SK-MEL-5 (cell line): ENCODE measurements around the gene CHN1. TPM values are rescaled to one million over a fixed set of nuclear protein-coding genes. Genes with fewer than 3 reads are reported as not detected.

ENCODE experiments used
- DNase-seq: peaks from one replicate; pipeline ENCODE4 v3.0.0-alpha.2; 2016; ENCODE audit warnings: low read depth, low spot score
- in situ Hi-C: cut with HindIII; loops from 2 replicates; pipeline ENCODE4 v1.10.0; 2016; ENCODE audit warnings: low sequenced_read_pairs, high pct_unique_total_duplicates, low pct_unique_long_range_greater_than_20kb
- total RNA-seq: library from RNA; depleted of rRNA; stranded (reverse); fragments of >200 nt; shearing (Covaris generic); gene quantifications from 2 replicates; pipeline ENCODE4 v1.2.3, GENCODE V29; 2014

CHN1 gene
- total RNA-seq, 1 experiment from 2014 or later = 5.7 TPM

GRCh38 chr2:174994381-174994780 is 10.8 kb downstream of the CHN1 start:
- in situ Hi-C loops = no loop called here
- no peak for DNase-seq

- no peak for DNase-seq
- in situ Hi-C loops = no loop called here
Measured at GRCh38 chr2:174992886-174993285, 12.3 kb downstream of the CHN1 start.

- in situ Hi-C loops = no loop called here
- DNase-seq = peak; percentile 43
Measured at GRCh38 chr2:174985614-174986013, 19.6 kb downstream of the CHN1 start.

- no peak for DNase-seq
- in situ Hi-C loops = no loop called here
Measured at GRCh38 chr2:174984561-174984960, 20.6 kb downstream of the CHN1 start.

GRCh38 chr2:174981331-174981730 is 23.9 kb downstream of the CHN1 start:
- DNase-seq = no peak
- in situ Hi-C loops = no loop called here

GRCh38 chr2:174979996-174980395 is 25.2 kb downstream of the CHN1 start:
- DNase-seq = no peak
- in situ Hi-C loops = no loop called here

GRCh38 chr2:174977364-174977763 is 27.8 kb downstream of the CHN1 start:
- in situ Hi-C loops = no loop called here
- DNase-seq = no peak

- DNase-seq = no peak
- in situ Hi-C loops = no loop called here
Measured at GRCh38 chr2:174974131-174974530, 31.1 kb downstream of the CHN1 start.

GRCh38 chr2:174972924-174973323 is 32.3 kb downstream of the CHN1 start:
- in situ Hi-C loops = no loop called here

GRCh38 chr2:174971868-174972781 is 33.1 kb downstream of the CHN1 start:
- peak; percentile 24 for DNase-seq
- in situ Hi-C loops = no loop called here

More at GRCh38 chr2:174972924-174973323, 32.3 kb downstream of the CHN1 start:
- no peak for DNase-seq

- in situ Hi-C loops = no loop called here
- no peak for DNase-seq
Measured at GRCh38 chr2:174970092-174970491, 35.1 kb downstream of the CHN1 start.

- in situ Hi-C loops = no loop called here
- no peak for DNase-seq
Measured at GRCh38 chr2:174969091-174969734, 36.0 kb downstream of the CHN1 start.

GRCh38 chr2:174967691-174968260 is 37.4 kb downstream of the CHN1 start:
- no peak for DNase-seq
- in situ Hi-C loops = no loop called here

- no peak for DNase-seq
- in situ Hi-C loops = no loop called here
Measured at GRCh38 chr2:174967086-174967485, 38.1 kb downstream of the CHN1 start.

GRCh38 chr2:174965992-174966744 is 39.0 kb downstream of the CHN1 start:
- in situ Hi-C loops = no loop called here
- no peak for DNase-seq

- in situ Hi-C loops = no loop called here
- no peak for DNase-seq
Measured at GRCh38 chr2:174965551-174965950, 39.6 kb downstream of the CHN1 start.

GRCh38 chr2:174964404-174964803 is 40.8 kb downstream of the CHN1 start:
- in situ Hi-C loops = no loop called here
- no peak for DNase-seq
